Stimulated activated CD8-positive, alpha-beta memory T cell treated with anti-CD3 and anti-CD28 coated beads, Interleukin-2, amount 100 ng/mL, for 1 hour (primary cell): ENCODE measurements around the gene MICU1.
"Not testable (repeated sequence)": the region's sequence is repeated elsewhere in the genome, so short reads cannot be mapped to it uniquely, and the experiment has no call there.

Experiments
- DNase-seq, 2 donors: peaks; one replicate each; pipeline ENCODE4 v3.0.0-alpha.2; 2020; ENCODE audit warnings: low read depth in 2 of 2

MICU1 gene

GRCh38 chr10:72449941-72450441 lies 175.9 kb downstream of the MICU1 start:
- DNase-seq = no peak

- no peak for DNase-seq
These were observed 180.0 kb downstream of the MICU1 start for GRCh38 chr10:72445851-72446250.

- not testable (repeated sequence) for DNase-seq
These were observed 182.9 kb downstream of the MICU1 start for GRCh38 chr10:72442969-72443368.

GRCh38 chr10:72435570-72435969 lies 190.3 kb downstream of the MICU1 start:
- DNase-seq = no peak

- not testable (repeated sequence) for DNase-seq
These were observed 194.9 kb downstream of the MICU1 start for GRCh38 chr10:72430936-72431335.

GRCh38 chr10:72429931-72430330 lies 195.9 kb downstream of the MICU1 start:
- no peak for DNase-seq

- no peak for DNase-seq
These were observed 198.9 kb downstream of the MICU1 start for GRCh38 chr10:72426986-72427385.

GRCh38 chr10:72425133-72425532 lies 200.7 kb downstream of the MICU1 start:
- DNase-seq = no peak

GRCh38 chr10:72424561-72424960 lies 201.3 kb downstream of the MICU1 start:
- DNase-seq = no peak

- DNase-seq = no peak
These were observed 202.5 kb downstream of the MICU1 start for GRCh38 chr10:72423426-72423825.

GRCh38 chr10:72421885-72422540 lies 203.9 kb downstream of the MICU1 start:
- no peak for DNase-seq

- DNase-seq = no peak
These were observed 206.6 kb downstream of the MICU1 start for GRCh38 chr10:72419241-72419640.

- DNase-seq = no peak
These were observed 207.2 kb downstream of the MICU1 start for GRCh38 chr10:72418679-72419078.

GRCh38 chr10:72417971-72418370 lies 207.9 kb downstream of the MICU1 start:
- DNase-seq = no peak

GRCh38 chr10:72416661-72417060 lies 209.2 kb downstream of the MICU1 start:
- no peak for DNase-seq

- no peak for DNase-seq
These were observed 211.2 kb downstream of the MICU1 start for GRCh38 chr10:72414642-72415041.

- DNase-seq = no peak
These were observed 216.7 kb downstream of the MICU1 start for GRCh38 chr10:72409167-72409566.

- no peak for DNase-seq
These were observed 217.8 kb downstream of the MICU1 start for GRCh38 chr10:72407927-72408600.

- no peak for DNase-seq
These were observed 218.4 kb downstream of the MICU1 start for GRCh38 chr10:72407471-72407870.

GRCh38 chr10:72395581-72395980 lies 230.3 kb downstream of the MICU1 start:
- not testable (repeated sequence) for DNase-seq

- no peak for DNase-seq
These were observed 233.3 kb downstream of the MICU1 start for GRCh38 chr10:72392571-72392970.

GRCh38 chr10:72390764-72391163 lies 235.1 kb downstream of the MICU1 start:
- no peak for DNase-seq

- DNase-seq = no peak
These were observed 236.2 kb downstream of the MICU1 start for GRCh38 chr10:72389716-72390115.
